Thyroid gland (tissue), 4 donors: ENCODE results near the gene EPHA1.

Experiments
- CTCF ChIP-seq, 6 experiments: fragments of 200-600 bp in 3 of 6; fragments of 450-650 bp in 3 of 6; sonication (generic) in 3 of 6; IDR thresholded peaks; one replicate each; pipeline ENCODE4 v1.5.1; 2016 to 2019; ENCODE audit warnings: antibody characterized with exemption in 6 of 6, mild to moderate bottlenecking in 2 of 6, inconsistent platforms in 1 of 6, moderate library complexity in 1 of 6
- POLR2A ChIP-seq, 2 donors: fragments of 450-650 bp; IDR thresholded peaks; one replicate each; pipeline ENCODE4 v1.6.1; 2017; ENCODE audit warnings: antibody characterized with exemption in 2 of 2, mild to moderate bottlenecking in 2 of 2, moderate library complexity in 1 of 2

DNA sequence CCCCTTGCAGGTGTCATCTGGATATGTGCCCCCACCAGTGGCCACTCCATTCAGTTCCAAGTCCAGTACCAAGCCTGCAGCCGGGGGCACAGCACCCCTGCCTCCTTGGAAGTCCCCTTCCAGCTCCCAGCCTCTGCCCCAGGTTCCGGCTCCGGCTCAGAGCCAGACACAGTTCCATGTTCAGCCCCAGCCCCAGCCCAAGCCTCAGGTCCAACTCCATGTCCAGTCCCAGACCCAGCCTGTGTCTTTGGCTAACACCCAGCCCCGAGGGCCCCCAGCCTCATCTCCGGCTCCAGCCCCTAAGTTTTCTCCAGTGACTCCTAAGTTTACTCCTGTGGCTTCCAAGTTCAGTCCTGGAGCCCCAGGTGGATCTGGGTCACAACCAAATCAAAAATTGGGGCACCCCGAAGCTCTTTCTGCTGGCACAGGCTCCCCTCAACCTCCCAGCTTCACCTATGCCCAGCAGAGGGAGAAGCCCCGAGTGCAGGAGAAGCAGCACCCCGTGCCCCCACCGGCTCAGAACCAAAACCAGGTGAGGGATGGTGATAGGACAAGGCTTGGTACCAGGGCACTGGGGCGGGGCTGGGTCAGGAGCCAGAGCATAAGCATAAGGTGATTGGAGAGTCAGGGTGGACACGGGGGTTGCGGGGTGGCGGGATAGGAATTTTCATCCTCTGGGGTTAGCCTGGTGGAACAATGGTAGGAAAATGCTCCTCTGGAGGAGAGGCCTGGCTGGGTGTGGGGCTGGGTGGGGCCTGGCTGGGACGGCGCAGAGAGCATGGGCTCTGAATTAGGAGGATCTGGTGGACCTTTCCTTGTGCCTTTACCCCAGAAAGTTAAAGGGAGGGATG is 25.6 kb downstream of the EPHA1 start:
- no peak for TF ChIP-seq CTCF (IDR thresholded peaks at IDR 0.05)
- TF ChIP-seq POLR2A (IDR thresholded peaks at IDR 0.05): no peak
